OCI-LY1 (cell line): Measurements from ENCODE around the gene TIMM44.

ENCODE experiments used
- H2AFZ ChIP-seq: fragments of 200-600 bp; sonication (generic), shearing (Covaris generic); 2 replicates; pipeline ENCODE4 v1.6.0; 2014; ENCODE audit warnings: antibody characterized with exemption, mild to moderate bottlenecking, low read length
- H3F3A ChIP-seq: fragments of 200-600 bp; sonication (generic), shearing (Covaris generic); 2 replicates; pipeline ENCODE4 v1.6.0; 2014; ENCODE audit warnings: mild to moderate bottlenecking, antibody characterized with exemption, low read length, moderate library complexity; ENCODE audit not compliant: insufficient read depth
- H3K27ac ChIP-seq: fragments of 200-600 bp; sonication (generic); 2 replicates; pipeline ENCODE4 v1.5.1; 2014; ENCODE audit warnings: low read length, mixed run types, mild to moderate bottlenecking, low read depth; ENCODE audit not compliant: poor library complexity, severe bottlenecking
- H3K27me3 ChIP-seq: fragments of 200-600 bp; sonication (generic); 2 replicates; pipeline ENCODE4 v1.6.0; 2014; ENCODE audit warnings: antibody characterized with exemption, mild to moderate bottlenecking, low read length, moderate library complexity; ENCODE audit not compliant: insufficient read depth
- H3K36me3 ChIP-seq: fragments of 200-600 bp; sonication (generic); 2 replicates; pipeline ENCODE4 v1.6.1; 2014; ENCODE audit warnings: mild to moderate bottlenecking, antibody characterized with exemption, low read length, moderate library complexity, mixed read lengths; ENCODE audit not compliant: insufficient read depth
- H3K4me1 ChIP-seq: fragments of 200-600 bp; sonication (generic); 2 replicates; pipeline ENCODE4 v1.5.1; 2014; ENCODE audit warnings: mild to moderate bottlenecking, low read length, moderate library complexity; ENCODE audit not compliant: insufficient read depth, severe bottlenecking
- H3K4me2 ChIP-seq: fragments of 200-600 bp; sonication (generic), shearing (Covaris generic); 2 replicates; pipeline ENCODE4 v1.6.1; 2014; ENCODE audit warnings: low read length
- H3K4me3 ChIP-seq: fragments of 200-600 bp; sonication (generic); 2 replicates; pipeline ENCODE4 v1.5.1; 2014; ENCODE audit warnings: low read length, low read depth, mild to moderate bottlenecking, mixed read lengths; ENCODE audit not compliant: poor library complexity, severe bottlenecking
- H3K79me2 ChIP-seq: fragments of 200-600 bp; shearing (Covaris generic); 2 replicates; pipeline ENCODE4 v1.6.1; 2016; ENCODE audit warnings: mixed run types, low read length, mixed read lengths; ENCODE audit not compliant: insufficient read depth
- H3K9ac ChIP-seq: fragments of 200-600 bp; sonication (generic), shearing (Covaris generic); 2 replicates; pipeline ENCODE4 v1.6.1; 2014; ENCODE audit warnings: mild to moderate bottlenecking, low read length, mixed read lengths
- H3K9me2 ChIP-seq: fragments of 200-600 bp; sonication (generic), shearing (Covaris generic); 2 replicates; pipeline ENCODE4 v1.6.1; 2014; ENCODE audit warnings: low read depth, mild to moderate bottlenecking, low read length, mixed read lengths
- H3K9me3 ChIP-seq: fragments of 200-600 bp; shearing (Covaris generic); 2 replicates; pipeline ENCODE4 v1.6.1; 2014; ENCODE audit warnings: low read length, mixed read lengths
- H4K20me1 ChIP-seq: fragments of 200-600 bp; sonication (generic), shearing (Covaris generic); 2 replicates; pipeline ENCODE4 v1.6.0; 2016; ENCODE audit warnings: mild to moderate bottlenecking, low read length; ENCODE audit not compliant: insufficient read depth
- EZH2 ChIP-seq: fragments of 200-600 bp; sonication (generic), shearing (Covaris generic); IDR thresholded peaks from 2 replicates; pipeline ENCODE4 v1.8.0; 2017; ENCODE audit warnings: borderline replicate concordance, mixed run types, mild to moderate bottlenecking, antibody characterized with exemption, low read length, moderate library complexity, mixed read lengths
- TF ChIP-seq, protein P1 (sequence below): fragments of 200-600 bp; sonication (generic), shearing (Covaris generic); IDR thresholded peaks from 2 replicates; pipeline ENCODE4 v1.5.1; 2017; ENCODE audit warnings: mild to moderate bottlenecking, antibody characterized with exemption, low read length, moderate library complexity, mixed read lengths

Gene TIMM44

DNA sequence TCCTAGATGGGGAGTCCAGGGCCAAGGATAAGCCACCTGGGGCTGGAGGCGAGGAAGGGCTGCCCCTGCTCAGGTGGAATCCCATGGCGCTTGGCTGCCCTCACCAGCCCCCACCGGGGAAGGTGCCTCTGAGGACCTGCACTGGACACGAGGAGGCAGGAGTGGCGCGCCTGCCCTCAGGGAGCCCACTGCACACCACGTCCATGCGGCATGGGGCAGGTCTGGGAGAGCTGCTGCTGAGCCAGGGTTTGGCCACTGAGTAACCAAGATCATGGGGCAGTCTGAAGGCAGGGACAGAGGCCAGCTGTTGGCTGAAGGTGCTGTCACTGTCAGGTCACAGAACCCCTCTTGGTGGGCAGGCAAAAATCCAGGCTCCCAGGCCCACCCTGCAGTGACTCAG, 36.1 kb upstream of the TIMM44 start:
- no peaks in the 10 kb centered on the region for H3K9me3 ChIP-seq
- H3K79me2 ChIP-seq = no peaks in the 10 kb centered on the region
- H2AFZ ChIP-seq = no peak overlapping the region
- no peaks in the 10 kb centered on the region for H3K9me2 ChIP-seq
- H3K27me3 ChIP-seq = no peaks in the 10 kb centered on the region
- H4K20me1 ChIP-seq = no peaks in the 10 kb centered on the region
- TF ChIP-seq, protein P1, sequence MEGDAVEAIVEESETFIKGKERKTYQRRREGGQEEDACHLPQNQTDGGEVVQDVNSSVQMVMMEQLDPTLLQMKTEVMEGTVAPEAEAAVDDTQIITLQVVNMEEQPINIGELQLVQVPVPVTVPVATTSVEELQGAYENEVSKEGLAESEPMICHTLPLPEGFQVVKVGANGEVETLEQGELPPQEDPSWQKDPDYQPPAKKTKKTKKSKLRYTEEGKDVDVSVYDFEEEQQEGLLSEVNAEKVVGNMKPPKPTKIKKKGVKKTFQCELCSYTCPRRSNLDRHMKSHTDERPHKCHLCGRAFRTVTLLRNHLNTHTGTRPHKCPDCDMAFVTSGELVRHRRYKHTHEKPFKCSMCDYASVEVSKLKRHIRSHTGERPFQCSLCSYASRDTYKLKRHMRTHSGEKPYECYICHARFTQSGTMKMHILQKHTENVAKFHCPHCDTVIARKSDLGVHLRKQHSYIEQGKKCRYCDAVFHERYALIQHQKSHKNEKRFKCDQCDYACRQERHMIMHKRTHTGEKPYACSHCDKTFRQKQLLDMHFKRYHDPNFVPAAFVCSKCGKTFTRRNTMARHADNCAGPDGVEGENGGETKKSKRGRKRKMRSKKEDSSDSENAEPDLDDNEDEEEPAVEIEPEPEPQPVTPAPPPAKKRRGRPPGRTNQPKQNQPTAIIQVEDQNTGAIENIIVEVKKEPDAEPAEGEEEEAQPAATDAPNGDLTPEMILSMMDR = no peak
- no peak for TF ChIP-seq EZH2
- peaks cover 95% of the 10 kb centered on the region for H3K36me3 ChIP-seq
- H3K9ac ChIP-seq = no peak overlapping the region
- no peak overlapping the region for H3K4me2 ChIP-seq
- H3K27ac ChIP-seq = no peak overlapping the region
- H3K4me3 ChIP-seq = no peak overlapping the region
- H3F3A ChIP-seq = no peaks in the 10 kb centered on the region
- H3K4me1 ChIP-seq = no peaks in the 10 kb centered on the region

DNA sequence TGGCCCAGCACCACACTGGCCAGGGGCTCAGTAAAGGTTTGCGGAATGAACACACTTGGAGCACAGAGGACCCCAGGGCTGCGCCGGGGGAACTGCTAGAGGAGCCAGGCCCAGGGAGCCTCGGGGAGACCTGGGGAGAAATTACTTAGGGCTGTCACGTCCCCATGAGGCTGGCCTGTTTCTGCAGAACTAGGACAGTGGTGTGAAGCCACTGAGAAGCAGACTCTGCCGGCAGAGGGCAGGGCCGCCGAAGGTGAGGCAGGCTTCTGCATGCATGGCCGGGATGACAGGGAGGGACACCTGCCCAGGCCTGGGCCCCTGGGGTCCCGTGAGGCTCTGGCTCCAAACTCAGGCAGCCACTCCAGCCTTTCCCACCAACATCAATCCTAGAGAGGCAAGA, 35.5 kb upstream of the TIMM44 start:
- Histone ChIP-seq H3K9ac (no peak overlapping the region), H3K36me3 (peaks cover 95% of the 10 kb centered on the region), H3K4me3 (no peak overlapping the region), H3K9me3 (no peaks in the 10 kb centered on the region), H3F3A (no peaks in the 10 kb centered on the region), H3K79me2 (no peaks in the 10 kb centered on the region), H4K20me1 (no peaks in the 10 kb centered on the region), H3K4me2 (no peak overlapping the region), H3K27ac (no peak overlapping the region), H3K27me3 (no peaks in the 10 kb centered on the region), H2AFZ (no peak overlapping the region), H3K9me2 (no peaks in the 10 kb centered on the region), H3K4me1 (no peaks in the 10 kb centered on the region)
- TF ChIP-seq, protein P1 = no peak
- TF ChIP-seq EZH2 = no peak

DNA sequence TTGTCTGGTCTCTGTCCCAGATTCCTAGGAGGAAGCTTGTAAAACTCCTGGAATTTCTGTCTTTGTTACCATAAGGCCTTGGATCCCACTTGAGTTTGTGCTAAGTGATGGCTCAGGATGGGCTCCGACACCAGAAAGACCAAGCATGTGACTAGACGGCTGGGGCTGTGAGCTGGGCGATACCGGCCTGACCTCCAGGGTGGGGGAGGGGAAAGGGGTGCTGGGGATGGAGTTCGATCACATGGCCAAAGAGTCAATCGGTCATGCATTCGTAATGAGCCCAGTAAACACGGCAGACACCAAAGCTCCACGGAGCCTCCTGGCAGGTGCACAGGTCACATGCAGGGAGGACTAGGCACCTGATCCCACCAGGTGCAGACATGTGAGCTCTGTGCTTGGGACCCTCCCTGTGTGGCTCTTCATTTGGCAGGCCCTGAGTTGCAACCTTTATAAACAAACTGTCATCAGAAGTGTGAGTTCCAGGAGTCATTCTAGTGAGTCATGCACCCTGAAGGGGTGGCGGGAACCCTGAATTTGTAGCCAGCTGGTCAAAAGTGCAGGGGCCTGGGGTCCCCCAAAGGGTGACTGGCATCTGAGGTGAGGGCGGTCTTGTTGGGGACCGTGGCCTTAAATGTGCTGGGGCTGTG, 34.8 kb upstream of the TIMM44 start:
- Histone ChIP-seq H4K20me1 (no peaks in the 10 kb centered on the region), H3K9me3 (no peaks in the 10 kb centered on the region), H2AFZ (no peak overlapping the region), H3K27me3 (no peaks in the 10 kb centered on the region), H3K4me1 (no peaks in the 10 kb centered on the region), H3K9ac (no peak overlapping the region), H3K4me2 (no peak overlapping the region), H3K79me2 (no peaks in the 10 kb centered on the region), H3K9me2 (no peaks in the 10 kb centered on the region), H3K27ac (no peak overlapping the region), H3F3A (no peaks in the 10 kb centered on the region), H3K36me3 (peaks cover 95% of the 10 kb centered on the region), H3K4me3 (no peak overlapping the region)
- no peak for TF ChIP-seq EZH2
- TF ChIP-seq, protein P1 = no peak
